Right lung (tissue), 5 donors: ENCODE results near the gene IL17D. TPM values are rescaled to one million over a fixed set of nuclear protein-coding genes. Genes with fewer than 3 reads are reported as not detected.

Source experiments
- DNase-seq, 2 donors: peaks; one replicate each; pipeline ENCODE4 v3.0.0-alpha.2; 2013
- polyA plus RNA-seq, 5 donors: library from polyadenylated mRNA; unstranded; fragments of 120-200 nt; gene quantifications; one replicate each; pipeline versions ENCODE4 v1.2.1 to v1.2.3, GENCODE V29; 2013; ENCODE audit warnings: inconsistent platforms in 1 of 5, low replicate concordance in 1 of 5; ENCODE audit not compliant: insufficient read length in 5 of 5, insufficient read depth in 1 of 5

The IL17D gene
- polyA plus RNA-seq, 5 donors, result 8.0 to 13.3 (median 9.1) TPM

GRCh38 chr13:20686863-20687579 is 16.5 kb upstream of the IL17D start:
- DNase-seq, result no peak

GRCh38 chr13:20689291-20689690 is 14.2 kb upstream of the IL17D start:
- no peak for DNase-seq

- no peak for DNase-seq
Observed at GRCh38 chr13:20691616-20692015, 11.9 kb upstream of the IL17D start.

DNA sequence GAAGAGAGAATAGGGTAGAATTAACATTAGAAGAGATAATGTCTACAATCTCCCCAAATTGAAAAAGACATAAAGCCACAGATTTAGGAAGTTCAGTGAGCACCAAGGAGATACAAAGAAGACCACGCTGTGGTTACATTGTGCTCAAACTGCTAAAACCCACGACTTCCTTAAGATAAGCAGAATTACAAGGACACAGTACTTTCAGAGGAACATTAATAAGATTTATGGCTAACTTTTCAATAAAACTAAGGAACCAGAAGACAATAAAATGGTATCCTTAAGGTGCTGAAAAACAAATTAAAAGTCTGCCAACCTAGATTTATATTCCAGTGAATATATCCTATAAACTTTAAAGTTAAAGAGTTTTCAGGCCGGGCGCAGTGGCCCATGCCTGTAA is 7.4 kb upstream of the IL17D start:
- DNase-seq, result no peak

DNA sequence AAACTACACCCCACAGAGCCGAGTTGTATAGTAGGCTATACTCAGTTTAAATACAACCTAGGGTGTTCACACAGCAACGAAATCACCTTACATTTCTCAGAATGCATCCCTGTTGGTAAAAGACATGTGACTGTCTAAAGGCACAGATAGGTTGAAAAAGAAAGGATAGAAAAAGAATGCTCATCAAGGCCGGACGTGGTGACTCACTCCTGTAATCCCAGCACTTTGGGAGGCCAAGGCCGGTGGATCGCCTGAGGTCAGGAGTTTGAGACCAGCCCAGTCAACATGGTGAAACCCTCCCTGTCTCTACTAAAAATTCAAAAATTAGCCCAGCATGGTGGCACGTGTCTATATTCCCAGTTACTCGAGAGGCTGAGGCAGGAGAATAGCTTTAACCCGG is 3.8 kb upstream of the IL17D start:
- DNase-seq, result no peak

DNA sequence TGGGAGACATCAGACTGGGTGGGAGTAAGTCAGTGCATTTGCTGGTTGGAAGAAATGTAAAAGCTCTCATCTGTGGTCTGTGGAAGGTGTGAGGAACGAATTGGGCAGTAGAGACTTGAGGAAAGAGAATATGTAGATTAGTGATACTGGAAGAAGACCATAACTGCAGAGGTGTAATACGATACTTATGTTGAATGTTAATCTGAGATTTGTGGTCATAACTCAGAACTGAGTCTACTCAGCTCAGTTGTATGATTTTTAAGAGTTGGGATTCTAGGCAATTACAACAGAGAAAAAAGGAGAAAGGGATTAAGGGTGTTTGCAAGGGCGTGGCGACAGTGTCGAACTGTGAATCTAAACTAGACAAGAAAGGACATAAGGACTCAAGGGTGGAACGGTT is 3.2 kb upstream of the IL17D start:
- no peak for DNase-seq

GRCh38 chr13:20701461-20701860 is 2.0 kb upstream of the IL17D start:
- DNase-seq, result no peak

GRCh38 chr13:20702530-20702914 is 977 bp upstream of the IL17D start:
- no peak for DNase-seq

GRCh38 chr13:20703780-20704458 is 420 bp downstream of the IL17D start:
- peak; percentile 73 to 74 for DNase-seq

DNA sequence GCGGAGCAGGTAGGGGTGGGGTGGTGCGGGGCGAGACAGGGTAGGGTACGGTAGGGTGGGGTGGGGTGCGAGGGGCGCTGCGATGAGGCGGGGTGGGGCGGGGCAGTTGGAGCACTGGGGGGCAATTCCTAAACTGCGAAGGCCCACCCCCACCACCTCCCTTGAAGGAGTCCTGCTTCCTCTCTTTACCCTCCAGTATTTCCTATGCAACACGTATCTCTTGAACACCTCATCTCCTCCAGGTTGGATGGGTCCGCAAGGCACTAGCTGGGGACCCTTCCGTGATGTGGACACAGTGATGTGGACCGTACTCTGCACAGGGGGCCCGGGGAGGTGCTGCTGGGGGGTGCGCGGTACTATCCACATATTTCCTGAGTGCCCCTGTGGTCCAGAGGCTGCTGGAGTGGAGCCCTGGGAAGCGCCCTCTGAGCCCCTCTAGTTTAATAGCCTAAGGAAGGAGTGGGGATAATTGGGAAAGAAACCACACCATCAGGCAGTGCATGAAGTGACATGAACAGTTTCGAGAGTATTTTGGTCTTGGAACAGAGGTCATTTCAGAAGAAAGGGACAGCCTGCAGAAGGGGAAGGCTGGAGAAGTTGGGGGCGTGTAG is 1.1 kb downstream of the IL17D start:
- DNase-seq, result no peak

- no peak for DNase-seq
Observed at GRCh38 chr13:20706661-20707060, 3.2 kb downstream of the IL17D start.

- DNase-seq, result no peak
Observed at GRCh38 chr13:20708216-20708615, 4.7 kb downstream of the IL17D start.

GRCh38 chr13:20709369-20709768 is 5.9 kb downstream of the IL17D start:
- no peak for DNase-seq

GRCh38 chr13:20709782-20710181 is 6.3 kb downstream of the IL17D start:
- no peak for DNase-seq

- no peak for DNase-seq
Observed at GRCh38 chr13:20711301-20712044, 8.0 kb downstream of the IL17D start.

GRCh38 chr13:20713014-20713376 is 9.5 kb downstream of the IL17D start:
- no peak for DNase-seq

- DNase-seq, result no peak
Observed at GRCh38 chr13:20713751-20714150, 10.3 kb downstream of the IL17D start.

GRCh38 chr13:20714161-20714560 is 10.7 kb downstream of the IL17D start:
- DNase-seq, result no peak

- DNase-seq, result no peak
Observed at GRCh38 chr13:20714563-20715329, 11.2 kb downstream of the IL17D start.

DNA sequence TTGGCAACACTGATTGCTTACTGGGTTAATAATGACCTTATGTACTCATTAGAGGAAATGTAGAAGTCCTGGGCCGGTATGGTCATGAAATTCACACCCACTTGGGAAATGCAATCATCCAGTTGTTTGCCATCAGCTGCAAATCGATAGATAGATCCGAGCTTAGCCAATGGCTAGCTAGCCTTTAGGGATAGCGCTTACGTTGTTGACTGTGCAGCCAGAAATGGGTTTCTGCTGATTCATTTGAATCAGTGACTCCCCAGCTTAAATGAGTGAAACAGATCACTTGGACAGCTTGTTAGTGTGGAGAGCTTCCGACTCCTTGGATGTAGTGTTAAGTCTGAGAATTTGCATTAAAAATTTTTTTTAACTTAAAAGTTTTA is 11.8 kb downstream of the IL17D start:
- no peak for DNase-seq

GRCh38 chr13:20716951-20717350 is 13.5 kb downstream of the IL17D start:
- DNase-seq, result no peak
